H1 (cell line): ENCODE results near the gene GALNT11. TPM values are rescaled to one million over a fixed set of nuclear protein-coding genes. Genes with fewer than 3 reads are reported as not detected.

Experiments used
- CEBPB ChIP-seq: IDR thresholded peaks from 2 replicates; pipeline ENCODE4 v1.6.1; 2012; ENCODE audit warnings: low read depth, low read length
- CHD1 ChIP-seq: IDR thresholded peaks from 2 replicates; pipeline ENCODE4 v1.6.1; 2012; ENCODE audit warnings: low read depth, low read length, improper control_type of control experiment
- CREB1 ChIP-seq: IDR thresholded peaks from 2 replicates; pipeline ENCODE4 v1.6.1; 2012; ENCODE audit warnings: inconsistent platforms
- E2F6 ChIP-seq: IDR thresholded peaks from 2 replicates; pipeline ENCODE4 v1.6.1; 2012; ENCODE audit warnings: inconsistent platforms
- EGR1 ChIP-seq: IDR thresholded peaks from 2 replicates; pipeline ENCODE4 v1.6.1; 2011; ENCODE audit warnings: low read depth, low read length, borderline replicate concordance
- FOSL1 ChIP-seq: IDR thresholded peaks from 2 replicates; pipeline ENCODE4 v1.6.1; 2011; ENCODE audit warnings: mild to moderate bottlenecking, low read depth, low read length, moderate library complexity; ENCODE audit not compliant: insufficient read depth
- JUND ChIP-seq: IDR thresholded peaks from 2 replicates; pipeline ENCODE4 v1.6.1; 2011; ENCODE audit warnings: mild to moderate bottlenecking, improper control_type of control experiment, low read length
- RNF2 ChIP-seq: fragments of 200-900, 300-1000 bp; sonication (generic); IDR thresholded peaks from 2 replicates; pipeline ENCODE4 v1.7.1; 2016; ENCODE audit warnings: borderline replicate concordance, low read depth, mild to moderate bottlenecking, antibody characterized with exemption, low read length; ENCODE audit not compliant: poor library complexity, severe bottlenecking; ENCODE audit errors: missing control alignments
- SP2 ChIP-seq: IDR thresholded peaks from 2 replicates; pipeline ENCODE4 v1.6.1; 2012; ENCODE audit warnings: mild to moderate bottlenecking, low read length, inconsistent platforms
- polyA plus RNA-seq, 7 experiments: library from polyadenylated mRNA; depleted of rRNA in 3 of 7; stranded (reverse) in 5 of 7; unstranded in 2 of 7; fragments of >200 nt in 5 of 7; fragments of 200-250 nt in 2 of 7; gene quantifications; 1 replicate in 5 of 7; 2 replicates in 1 of 7; 4 replicates in 1 of 7; pipeline versions ENCODE4 v1.2.1 to v1.2.3, GENCODE V29; 2011 to 2013; ENCODE audit warnings: missing spikeins in 2 of 7, mixed read lengths in 2 of 7
- total RNA-seq: library from RNA; stranded (reverse); fragmentation: NEBNext Ultra II Directional; extraction: Animal tissue kit (Norgen Biotek cat#: 25700); gene quantifications from 2 replicates; pipeline ENCODE4 v1.2.1, GENCODE V29; 2021
- TF ChIP-seq, protein P1 (sequence below): IDR thresholded peaks from 2 replicates; pipeline ENCODE4 v1.6.1; 2011; ENCODE audit warnings: low read length, improper control_type of control experiment

The GALNT11 gene
- total and polyA plus RNA-seq, 2 of the 8 experiments (the other 6 are each of a cell fraction or from before 2014, with no cell fraction given): 20.5 to 23.2 TPM

- no peak for TF ChIP-seq FOSL1
- TF ChIP-seq RNF2: no peak
- TF ChIP-seq CHD1: no peak
- TF ChIP-seq CREB1: no peak
- TF ChIP-seq, protein P1, sequence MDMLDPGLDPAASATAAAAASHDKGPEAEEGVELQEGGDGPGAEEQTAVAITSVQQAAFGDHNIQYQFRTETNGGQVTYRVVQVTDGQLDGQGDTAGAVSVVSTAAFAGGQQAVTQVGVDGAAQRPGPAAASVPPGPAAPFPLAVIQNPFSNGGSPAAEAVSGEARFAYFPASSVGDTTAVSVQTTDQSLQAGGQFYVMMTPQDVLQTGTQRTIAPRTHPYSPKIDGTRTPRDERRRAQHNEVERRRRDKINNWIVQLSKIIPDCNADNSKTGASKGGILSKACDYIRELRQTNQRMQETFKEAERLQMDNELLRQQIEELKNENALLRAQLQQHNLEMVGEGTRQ: no peak
- TF ChIP-seq E2F6: no peak
- no peak for TF ChIP-seq CEBPB
- no peak for TF ChIP-seq EGR1
- no peak for TF ChIP-seq SP2
- no peak for TF ChIP-seq JUND
Measured at GRCh38 chr7:152054367-152055230, 29.1 kb downstream of the GALNT11 start (continued).
